ENCODE results near the gene VSIG4.

DNA sequence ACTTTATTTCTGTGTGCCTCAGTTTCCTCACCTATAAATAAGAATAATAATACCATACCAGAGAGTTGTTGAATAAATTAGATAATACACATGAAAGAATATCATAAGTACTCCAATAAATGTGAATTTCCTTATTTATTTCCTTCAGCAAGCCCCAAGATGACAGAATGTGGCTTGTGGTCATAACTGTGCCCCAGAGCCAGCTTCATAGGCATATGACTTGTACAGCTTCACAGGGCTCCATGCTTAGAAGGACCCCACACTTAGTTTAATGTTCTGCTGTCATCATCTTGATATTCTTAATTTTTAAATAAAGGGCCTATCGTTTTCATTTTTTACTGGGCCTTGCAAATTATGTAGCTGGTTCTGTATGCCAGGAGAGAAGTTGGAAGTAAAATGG, 25.3 kb downstream of the VSIG4 start:
- TF ChIP-seq CTCF (IDR thresholded peaks at IDR 0.05; ENCODE audit: borderline replicate concordance, extremely low read depth, low read length, poor library complexity, severe bottlenecking) (no peak), EZH2 (IDR thresholded peaks at IDR 0.05; ENCODE audit: borderline replicate concordance, low read depth, low read length, severe bottlenecking) (no peak)
